Measurements from ENCODE around the gene DYRK1A. TPM values are rescaled to one million over a fixed set of nuclear protein-coding genes. Genes with fewer than 3 reads are reported as not detected.

DYRK1A gene
- total and polyA plus RNA-seq, 10 of the 15 experiments (the other 5 are each of a cell fraction or from before 2014, with no cell fraction given) = 2.4 to 68.6 (median 30.7) TPM

DNA sequence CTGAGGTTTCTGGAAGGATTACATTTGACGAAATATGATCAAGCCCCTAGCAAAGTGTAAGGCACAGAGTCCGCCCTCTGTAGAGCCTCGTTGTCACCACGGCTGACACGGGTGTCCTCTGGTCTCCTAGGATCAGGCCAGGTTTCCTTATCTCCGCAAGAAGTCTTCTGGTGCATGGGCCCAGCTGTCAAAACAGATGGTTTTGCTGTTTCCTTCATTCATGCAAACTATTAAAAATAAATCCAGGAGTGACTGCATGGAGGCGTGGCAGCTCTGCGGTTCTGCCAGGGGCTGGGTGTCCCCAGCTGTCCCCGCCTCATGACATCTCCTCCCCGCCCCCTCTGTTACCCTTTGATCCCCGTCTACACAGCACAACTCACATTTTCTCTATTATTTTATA, 209.0 kb downstream of the DYRK1A start (continued):
- TF ChIP-seq, protein P1, sequence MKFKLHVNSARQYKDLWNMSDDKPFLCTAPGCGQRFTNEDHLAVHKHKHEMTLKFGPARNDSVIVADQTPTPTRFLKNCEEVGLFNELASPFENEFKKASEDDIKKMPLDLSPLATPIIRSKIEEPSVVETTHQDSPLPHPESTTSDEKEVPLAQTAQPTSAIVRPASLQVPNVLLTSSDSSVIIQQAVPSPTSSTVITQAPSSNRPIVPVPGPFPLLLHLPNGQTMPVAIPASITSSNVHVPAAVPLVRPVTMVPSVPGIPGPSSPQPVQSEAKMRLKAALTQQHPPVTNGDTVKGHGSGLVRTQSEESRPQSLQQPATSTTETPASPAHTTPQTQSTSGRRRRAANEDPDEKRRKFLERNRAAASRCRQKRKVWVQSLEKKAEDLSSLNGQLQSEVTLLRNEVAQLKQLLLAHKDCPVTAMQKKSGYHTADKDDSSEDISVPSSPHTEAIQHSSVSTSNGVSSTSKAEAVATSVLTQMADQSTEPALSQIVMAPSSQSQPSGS (IDR thresholded peaks at IDR 0.05; ENCODE audit: low read length) = no peak
- TF ChIP-seq SMARCA5 (IDR thresholded peaks at IDR 0.05) = no peak

Other genes starting within 250 kb of the DYRK1A start
- 58.1 and 64.9 TPM in 2 replicates for gene VPS26C, start 99.4 kb upstream of the DYRK1A start, total RNA-seq (2014; rRNA removed)
- 49.5 and 49.9 TPM in 2 replicates for gene VPS26C, start 99.4 kb upstream of the DYRK1A start, total RNA-seq (2014; rRNA removed; fragmentation: Illumina TruSeq; extraction: Trizol)
- gene VPS26C, start 99.4 kb upstream of the DYRK1A start, total RNA-seq (2021) = 42.9 and 47.9 TPM in 2 replicates
- gene VPS26C, start 99.4 kb upstream of the DYRK1A start, polyA plus RNA-seq (2011; rRNA removed) = 65.1 and 67.0 TPM in 2 replicates
- 55.1 and 56.9 TPM in 2 replicates for gene VPS26C, start 99.4 kb upstream of the DYRK1A start, polyA plus RNA-seq (2014; fragmentation: Illumina TruSeq; extraction: Trizol)
- 10 to 100 TPM; 36.8 to 39.6 TPM for gene VPS26C, start 99.4 kb upstream of the DYRK1A start, polyA plus RNA-seq (2014; fragmentation: Nextera tagmentation; extraction: Ambion mirVana)
- 48.0 and 55.5 TPM in 2 replicates for gene VPS26C, start 99.4 kb upstream of the DYRK1A start, polyA plus RNA-seq (2014; rRNA removed)
- 10 to 100 TPM; 32.5 to 41.5 TPM for gene VPS26C, start 99.4 kb upstream of the DYRK1A start, polyA plus RNA-seq (2016; fragmentation: Nextera tagmentation; extraction: Ambion mirVana)

All from GM12878 (cell line).